ENCODE measurements around the gene FCMR.

FCMR gene

DNA sequence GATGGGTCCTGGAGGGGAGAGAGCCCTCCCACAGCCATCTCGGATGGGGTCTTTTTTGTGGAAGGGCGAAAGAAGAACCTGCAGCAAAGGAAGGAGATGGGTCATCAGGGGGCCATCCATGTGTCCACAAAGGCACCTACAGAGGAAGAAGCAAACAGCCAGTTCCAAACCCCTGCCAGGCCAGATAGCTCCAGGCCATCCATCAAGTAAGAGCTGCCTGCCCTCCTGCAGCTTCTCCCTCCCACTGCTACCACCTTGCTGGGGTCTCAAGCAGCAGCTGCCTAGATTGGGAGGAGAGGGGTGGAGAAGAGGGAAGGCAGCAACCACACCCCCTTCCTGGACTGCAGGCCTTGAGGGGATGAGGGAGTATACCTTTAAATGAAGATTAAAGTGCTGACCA is 44.0 kb upstream of the FCMR start:
- Histone ChIP-seq H3K27ac (no peak overlapping the region), H3K4me3 (ENCODE audit: low read depth, low read length) (no peak overlapping the region), H3K27me3 (replicated peaks) (peaks cover 3% of the 10 kb centered on the region), H3K36me3 (replicated peaks) (no peaks in the 10 kb centered on the region)
- in situ Hi-C loops (cut with HindIII; ENCODE audit: low pct_ligation_motif_present, low sequenced_read_pairs): no loop called here
- DNase-seq: no peak
- TF ChIP-seq, protein P1, sequence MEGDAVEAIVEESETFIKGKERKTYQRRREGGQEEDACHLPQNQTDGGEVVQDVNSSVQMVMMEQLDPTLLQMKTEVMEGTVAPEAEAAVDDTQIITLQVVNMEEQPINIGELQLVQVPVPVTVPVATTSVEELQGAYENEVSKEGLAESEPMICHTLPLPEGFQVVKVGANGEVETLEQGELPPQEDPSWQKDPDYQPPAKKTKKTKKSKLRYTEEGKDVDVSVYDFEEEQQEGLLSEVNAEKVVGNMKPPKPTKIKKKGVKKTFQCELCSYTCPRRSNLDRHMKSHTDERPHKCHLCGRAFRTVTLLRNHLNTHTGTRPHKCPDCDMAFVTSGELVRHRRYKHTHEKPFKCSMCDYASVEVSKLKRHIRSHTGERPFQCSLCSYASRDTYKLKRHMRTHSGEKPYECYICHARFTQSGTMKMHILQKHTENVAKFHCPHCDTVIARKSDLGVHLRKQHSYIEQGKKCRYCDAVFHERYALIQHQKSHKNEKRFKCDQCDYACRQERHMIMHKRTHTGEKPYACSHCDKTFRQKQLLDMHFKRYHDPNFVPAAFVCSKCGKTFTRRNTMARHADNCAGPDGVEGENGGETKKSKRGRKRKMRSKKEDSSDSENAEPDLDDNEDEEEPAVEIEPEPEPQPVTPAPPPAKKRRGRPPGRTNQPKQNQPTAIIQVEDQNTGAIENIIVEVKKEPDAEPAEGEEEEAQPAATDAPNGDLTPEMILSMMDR (IDR thresholded peaks at IDR 0.05; ENCODE audit: low read depth, low read length, missing control alignments): no peak

DNA sequence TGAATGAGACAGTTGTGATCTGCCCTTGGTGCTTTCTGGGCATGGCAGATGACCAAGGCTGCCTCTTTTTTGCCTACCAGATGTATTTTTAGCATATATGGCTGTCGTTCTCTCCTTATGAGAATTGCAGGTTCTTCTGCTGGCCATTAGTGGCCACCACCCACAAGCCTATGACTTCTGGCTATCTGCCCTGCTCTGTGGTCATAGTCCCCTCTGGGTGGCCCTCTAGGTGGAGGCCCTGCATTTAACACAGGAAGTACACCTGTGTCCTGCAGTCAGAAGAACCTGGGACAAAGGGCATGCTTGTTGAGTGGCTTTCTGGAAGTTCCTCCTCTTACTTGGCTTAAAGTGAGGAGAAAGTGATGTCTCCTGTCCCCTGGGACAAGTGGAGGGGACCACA is 42.0 kb upstream of the FCMR start:
- no peak overlapping the region for H3K27ac ChIP-seq
- H3K36me3 ChIP-seq (replicated peaks): no peaks in the 10 kb centered on the region
- H3K4me3 ChIP-seq (ENCODE audit: low read depth, low read length): no peak overlapping the region
- TF ChIP-seq, protein P1 (IDR thresholded peaks at IDR 0.05; ENCODE audit: low read depth, low read length, missing control alignments): no peak
- no peak for DNase-seq
- in situ Hi-C loops (cut with HindIII; ENCODE audit: low pct_ligation_motif_present, low sequenced_read_pairs): no loop called here
- H3K27me3 ChIP-seq (replicated peaks): peaks cover 3% of the 10 kb centered on the region

DNA sequence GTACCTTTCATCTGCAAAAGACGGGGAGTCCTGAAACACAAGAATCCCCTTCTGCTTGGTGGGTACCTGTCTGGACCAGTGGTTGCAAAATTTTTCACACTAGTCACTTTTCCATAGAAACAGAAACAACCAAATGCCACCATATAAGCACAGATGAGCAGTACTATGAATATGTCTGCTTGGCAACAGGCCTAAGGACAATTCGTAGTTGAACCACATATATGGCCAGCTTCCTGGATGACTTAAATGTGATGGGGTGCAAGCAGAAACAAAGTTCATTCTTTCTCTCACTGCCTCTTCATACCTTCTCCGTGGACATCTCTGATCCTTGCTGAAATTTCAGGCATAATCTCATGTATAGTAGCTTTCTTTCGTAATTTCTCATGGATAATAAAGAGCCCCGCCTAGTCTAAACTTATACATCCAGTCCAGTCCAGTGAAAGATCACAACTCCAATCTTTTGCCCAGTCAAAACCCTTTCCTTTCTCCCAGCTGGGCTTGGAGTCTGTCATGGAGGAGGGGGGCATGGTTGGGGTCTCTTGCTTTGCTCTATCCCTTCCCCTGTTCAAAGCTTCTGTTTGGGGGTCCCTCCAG is 41.5 kb upstream of the FCMR start:
- H3K27me3 ChIP-seq (replicated peaks): peaks cover 3% of the 10 kb centered on the region
- no peak overlapping the region for H3K27ac ChIP-seq
- in situ Hi-C loops (cut with HindIII; ENCODE audit: low pct_ligation_motif_present, low sequenced_read_pairs): no loop called here
- DNase-seq: no peak
- TF ChIP-seq, protein P1 (IDR thresholded peaks at IDR 0.05; ENCODE audit: low read depth, low read length, missing control alignments): no peak
- no peak overlapping the region for H3K4me3 ChIP-seq (ENCODE audit: low read depth, low read length)
- H3K36me3 ChIP-seq (replicated peaks): no peaks in the 10 kb centered on the region

DNA sequence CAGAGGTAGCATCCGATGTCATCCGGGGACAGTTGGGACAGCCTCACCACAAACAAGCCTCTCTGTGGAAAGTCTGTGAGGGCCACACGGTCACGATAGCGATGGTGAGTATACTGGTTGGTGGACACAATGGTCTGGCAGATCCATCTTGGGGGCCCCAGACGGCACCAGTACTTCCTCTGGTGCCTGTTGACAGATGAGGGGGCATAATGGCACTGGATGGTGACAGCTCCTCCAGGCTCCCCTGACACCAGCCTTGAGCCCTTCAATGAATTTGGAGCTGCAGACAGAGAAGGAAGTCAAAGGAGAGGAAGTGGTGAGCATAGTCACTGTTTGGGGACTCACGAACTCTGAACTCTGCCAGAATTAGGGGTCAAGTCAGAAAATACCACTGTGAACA is 40.5 kb upstream of the FCMR start:
- DNase-seq: no peak
- H3K36me3 ChIP-seq (replicated peaks): no peaks in the 10 kb centered on the region
- no peak overlapping the region for H3K27ac ChIP-seq
- peaks cover 3% of the 10 kb centered on the region for H3K27me3 ChIP-seq (replicated peaks)
- in situ Hi-C loops (cut with HindIII; ENCODE audit: low pct_ligation_motif_present, low sequenced_read_pairs): no loop called here
- TF ChIP-seq, protein P1 (IDR thresholded peaks at IDR 0.05; ENCODE audit: low read depth, low read length, missing control alignments): no peak
- H3K4me3 ChIP-seq (ENCODE audit: low read depth, low read length): no peak overlapping the region

DNA sequence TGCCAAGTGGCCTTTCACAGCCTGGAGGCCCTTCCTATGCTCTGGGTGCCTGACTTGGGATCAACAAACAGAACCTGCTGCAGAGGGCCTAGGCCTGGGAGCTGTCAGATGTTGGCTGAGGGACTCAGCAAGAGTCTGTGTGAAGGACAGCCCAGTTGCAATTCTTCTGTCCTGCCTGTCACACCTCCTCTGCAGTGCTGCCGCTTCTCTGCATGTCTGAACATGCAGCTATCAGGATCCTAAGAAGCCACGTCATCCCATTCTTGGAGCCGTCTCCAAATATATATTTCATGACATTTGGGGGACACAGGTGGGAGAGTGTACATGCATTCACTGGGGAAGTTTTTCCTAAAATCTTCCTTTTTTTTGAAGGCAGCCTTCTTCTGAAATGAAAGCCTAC is 39.9 kb upstream of the FCMR start:
- no peak for DNase-seq
- Histone ChIP-seq H3K4me3 (ENCODE audit: low read depth, low read length) (no peak overlapping the region), H3K27me3 (replicated peaks) (peaks cover 3% of the 10 kb centered on the region), H3K27ac (no peak overlapping the region), H3K36me3 (replicated peaks) (no peaks in the 10 kb centered on the region)
- in situ Hi-C loops (cut with HindIII; ENCODE audit: low pct_ligation_motif_present, low sequenced_read_pairs): no loop called here
- TF ChIP-seq, protein P1 (IDR thresholded peaks at IDR 0.05; ENCODE audit: low read depth, low read length, missing control alignments): no peak

Data from brain microvascular endothelial cell (primary cell).